CD4-positive, alpha-beta memory T cell (primary cell): ENCODE data around the gene MRPL21. TPM values are rescaled to one million over a fixed set of nuclear protein-coding genes. Genes with fewer than 3 reads are reported as not detected.

Source experiments
- CTCF ChIA-PET: fragments of 350-600 bp; sonication (Branson Sonifier 250); formaldehyde crosslinking; loops from one replicate; lab custom pipeline; 2021; ENCODE audit warnings: inconsistent platforms; ENCODE audit not compliant: partially characterized antibody; lab: Charles Lee
- POLR2A ChIA-PET: fragments of 350-600 bp; sonication (Branson Sonifier 250); formaldehyde crosslinking; loops from one replicate; lab custom pipeline; 2021; ENCODE audit not compliant: partially characterized antibody; lab: Charles Lee
- DNase-seq, 5 donors: peaks; one replicate each; pipeline versions ENCODE4 v3.0.0 to v3.0.0-alpha.2; 2020 to 2022; ENCODE audit warnings: mixed read lengths in 1 of 5
- H3K27ac ChIP-seq: one replicate; pipeline ENCODE4 v1.7.0; 2013; ENCODE audit warnings: low read depth, low read length
- H3K27me3 ChIP-seq: 2 replicates; pipeline ENCODE4 v1.7.0; 2013; ENCODE audit warnings: mild to moderate bottlenecking, low read length, moderate library complexity; ENCODE audit not compliant: insufficient read depth
- H3K36me3 ChIP-seq: 2 replicates; pipeline ENCODE4 v1.7.0; 2013; ENCODE audit warnings: mild to moderate bottlenecking, low read length, moderate library complexity; ENCODE audit not compliant: insufficient read depth
- H3K4me1 ChIP-seq: 2 replicates; pipeline ENCODE4 v1.7.0; 2013; ENCODE audit warnings: mild to moderate bottlenecking, low read length, moderate library complexity; ENCODE audit not compliant: insufficient read depth
- H3K4me3 ChIP-seq, 2 donors: one replicate each; pipeline ENCODE4 v1.7.0; 2013; ENCODE audit warnings: low read length in 2 of 2, mild to moderate bottlenecking in 1 of 2
- H3K9me3 ChIP-seq, 2 donors: one replicate each; pipeline ENCODE4 v1.7.0; 2013; ENCODE audit warnings: low read length in 2 of 2, control low read depth in 1 of 2; ENCODE audit not compliant: control insufficient read depth in 1 of 2
- H3K27ac Mint-ChIP-seq, 7 donors: one replicate each; pipeline ENCODE4 v1.8.0; 2020 to 2021; ENCODE audit warnings: mixed read lengths in 7 of 7, mild to moderate bottlenecking in 6 of 7, inconsistent platforms in 3 of 7, moderate library complexity in 3 of 7
- H3K27me3 Mint-ChIP-seq, 2 donors: one replicate each; pipeline ENCODE4 v1.8.0; 2020 to 2021; ENCODE audit warnings: mixed read lengths in 2 of 2
- H3K36me3 Mint-ChIP-seq, 2 donors: one replicate each; pipeline ENCODE4 v1.8.0; 2020 to 2021; ENCODE audit warnings: mixed read lengths in 2 of 2, inconsistent platforms in 1 of 2, mild to moderate bottlenecking in 1 of 2
- H3K4me1 Mint-ChIP-seq, 4 donors: one replicate each; pipeline ENCODE4 v1.8.0; 2020 to 2021; ENCODE audit warnings: mixed read lengths in 4 of 4, mild to moderate bottlenecking in 1 of 4
- H3K4me3 Mint-ChIP-seq, 8 donors: one replicate each; pipeline ENCODE4 v1.8.0; 2020 to 2021; ENCODE audit warnings: mixed read lengths in 8 of 8, mild to moderate bottlenecking in 7 of 8, moderate library complexity in 6 of 8, inconsistent platforms in 3 of 8
- H3K9me3 Mint-ChIP-seq, 8 donors: one replicate each; pipeline ENCODE4 v1.8.0; 2020 to 2021; ENCODE audit warnings: mixed read lengths in 8 of 8, mild to moderate bottlenecking in 5 of 8, inconsistent platforms in 3 of 8, moderate library complexity in 1 of 8
- intact Hi-C: fragments of 100-400 bp; cut with micrococcal nuclease; formaldehyde crosslinking; loops from one replicate; pipeline ENCODE4 v1.15.1; 2023
- polyA plus RNA-seq, 2 donors: library from polyadenylated mRNA; unstranded; fragments of 300-500 nt; fragmentation: Illumina TruSeq; gene quantifications; one replicate each; pipeline ENCODE4 v1.2.3, GENCODE V29; 2021
- total RNA-seq, 2 experiments: library from RNA; stranded (reverse); gene quantifications; one replicate each; pipeline ENCODE4 v1.2.3, GENCODE V29; 2021

MRPL21 gene
- 10 to 100 TPM; 36.2 to 37.3 TPM for total RNA-seq
- polyA plus RNA-seq = 100 to 1,000 TPM; 105 to 151 TPM

GRCh38 chr11:68903288-68904247 is at the start of gene MRPL21, which contains the start of gene IGHMBP2:
Gene MRPL21, minus strand, starts transcription at chr11:68903832. Its CDS starts 22 bp downstream, at chr11:68903810.
Gene IGHMBP2, plus strand, starts transcription at chr11:68903891. Its CDS starts 62 bp downstream, at chr11:68903953.
- peak within 1 kb of the TSS; percentile 94 to 97 (median 96) for H3K27ac Mint-ChIP-seq
- Histone ChIP-seq H3K27ac (peak within 1 kb of the TSS; percentile 86), H3K4me3 (peak within 1 kb of the TSS; percentile 48 to 90), H3K9me3 (no peaks in the 10 kb centered on the region), H3K4me1 (peaks cover 31% of the 10 kb centered on the region), H3K36me3 (peaks cover 25% of the 10 kb centered on the region), H3K27me3 (no peaks in the 10 kb centered on the region)
- CTCF ChIA-PET = no interaction called here
- POLR2A ChIA-PET = interaction anchor here (0.5 to 1.5 kb wide), 7 partner anchors 10 to 772 kb away, joined by 3 to 7 read pairs (median 3); partner anchors contain the start of genes LTO1 and TPCN2
- H3K9me3 Mint-ChIP-seq = no peaks in the 10 kb centered on the region
- H3K36me3 Mint-ChIP-seq = peaks cover 30 to 44% of the 10 kb centered on the region in 2 donors
- no peaks in the 10 kb centered on the region for H3K27me3 Mint-ChIP-seq
- H3K4me3 Mint-ChIP-seq = peak within 1 kb of the TSS; percentile 91 to 99 (median 97)
- DNase-seq = peak; percentile 79 to 85 (median 80)
- peaks cover 34 to 55% (median 44%) of the 10 kb centered on the region in 4 donors for H3K4me1 Mint-ChIP-seq
- intact Hi-C loops = loop anchor here (1.0 to 5.0 kb wide), 4 partner anchors 64 to 184 kb away; partner anchors contain the start of genes TESMIN and TPCN2

GRCh38 chr11:68950762-68951161 is 47.1 kb upstream of the MRPL21 start:
- Histone ChIP-seq H3K36me3 (no peaks in the 10 kb centered on the region), H3K9me3 (no peaks in the 10 kb centered on the region), H3K27me3 (no peaks in the 10 kb centered on the region), H3K27ac (no peak overlapping the region), H3K4me1 (no peaks in the 10 kb centered on the region), H3K4me3 (no peak overlapping the region)
- H3K27ac Mint-ChIP-seq = no peak overlapping the region
- intact Hi-C loops = no loop called here
- CTCF ChIA-PET = no interaction called here
- no peaks in the 10 kb centered on the region for H3K9me3 Mint-ChIP-seq
- no peak for DNase-seq
- peaks cover 4 to 5% (median 5%) of the 10 kb centered on the region in 4 donors for H3K4me1 Mint-ChIP-seq
- H3K27me3 Mint-ChIP-seq = no peaks in the 10 kb centered on the region
- H3K36me3 Mint-ChIP-seq = no peaks in the 10 kb centered on the region
- POLR2A ChIA-PET = interaction anchor here (1.8 kb wide), 1 partner anchor 12 kb away, joined by 4 read pairs; no protein-coding TSS in a partner anchor
- H3K4me3 Mint-ChIP-seq = no peak overlapping the region

GRCh38 chr11:68950270-68950669 is 46.6 kb upstream of the MRPL21 start:
- DNase-seq = no peak
- intact Hi-C loops = no loop called here
- H3K36me3 Mint-ChIP-seq = no peaks in the 10 kb centered on the region
- H3K4me1 Mint-ChIP-seq = peaks cover 2% of the 10 kb centered on the region in 4 donors
- H3K27ac ChIP-seq = no peak overlapping the region
- ChIA-PET POLR2A (interaction anchor here (1.8 kb wide), 1 partner anchor 12 kb away, joined by 4 read pairs; no protein-coding TSS in a partner anchor), CTCF (interaction anchor here (1.4 kb wide), 1 partner anchor 17 kb away, joined by 3 read pairs; no protein-coding TSS in a partner anchor)
- H3K4me3 ChIP-seq = no peak overlapping the region
- no peaks in the 10 kb centered on the region for H3K9me3 ChIP-seq
- no peaks in the 10 kb centered on the region for H3K27me3 ChIP-seq
- no peak overlapping the region for H3K4me3 Mint-ChIP-seq
- no peaks in the 10 kb centered on the region for H3K9me3 Mint-ChIP-seq
- H3K36me3 ChIP-seq = no peaks in the 10 kb centered on the region
- H3K4me1 ChIP-seq = no peaks in the 10 kb centered on the region
- no peak overlapping the region for H3K27ac Mint-ChIP-seq
- H3K27me3 Mint-ChIP-seq = no peaks in the 10 kb centered on the region

- H3K4me3 ChIP-seq = no peak overlapping the region
- H3K27ac Mint-ChIP-seq = peak overlapping the region in 1 of 7 donors; percentile 5
- no peak overlapping the region for H3K27ac ChIP-seq
- intact Hi-C loops = no loop called here
- peaks cover 0 to 2% (median 0%) of the 10 kb centered on the region in 4 donors for H3K4me1 Mint-ChIP-seq
- H3K36me3 Mint-ChIP-seq = no peaks in the 10 kb centered on the region
- ChIA-PET CTCF (interaction anchor here (1.4 kb wide), 1 partner anchor 18 kb away, joined by 3 read pairs; no protein-coding TSS in a partner anchor), POLR2A (interaction anchor here (0.5 kb wide), 1 partner anchor 149 kb away, joined by 3 read pairs; no protein-coding TSS in a partner anchor)
- no peaks in the 10 kb centered on the region for H3K4me1 ChIP-seq
- no peak for DNase-seq
- H3K9me3 Mint-ChIP-seq = no peaks in the 10 kb centered on the region
- H3K9me3 ChIP-seq = no peaks in the 10 kb centered on the region
- H3K27me3 ChIP-seq = no peaks in the 10 kb centered on the region
- no peaks in the 10 kb centered on the region for H3K27me3 Mint-ChIP-seq
- no peak overlapping the region for H3K4me3 Mint-ChIP-seq
- no peaks in the 10 kb centered on the region for H3K36me3 ChIP-seq
Observed at GRCh38 chr11:68948935-68949334, 45.3 kb upstream of the MRPL21 start.

GRCh38 chr11:68948496-68948895 is 44.9 kb upstream of the MRPL21 start:
- intact Hi-C loops = no loop called here
- peaks cover 0 to 2% (median 0%) of the 10 kb centered on the region in 4 donors for H3K4me1 Mint-ChIP-seq
- no peaks in the 10 kb centered on the region for H3K36me3 ChIP-seq
- CTCF ChIA-PET = no interaction called here
- H3K27ac Mint-ChIP-seq = peak overlapping the region in 1 of 7 donors; percentile 5
- H3K4me3 Mint-ChIP-seq = no peak overlapping the region
- H3K9me3 ChIP-seq = no peaks in the 10 kb centered on the region
- no peaks in the 10 kb centered on the region for H3K27me3 ChIP-seq
- POLR2A ChIA-PET = no interaction called here
- DNase-seq = no peak
- no peaks in the 10 kb centered on the region for H3K27me3 Mint-ChIP-seq
- H3K36me3 Mint-ChIP-seq = no peaks in the 10 kb centered on the region
- H3K4me3 ChIP-seq = no peak overlapping the region
- H3K4me1 ChIP-seq = no peaks in the 10 kb centered on the region
- H3K27ac ChIP-seq = no peak overlapping the region
- no peaks in the 10 kb centered on the region for H3K9me3 Mint-ChIP-seq

GRCh38 chr11:68947151-68947550 is 43.5 kb upstream of the MRPL21 start:
- intact Hi-C loops = no loop called here
- CTCF ChIA-PET = no interaction called here
- Mint-ChIP-seq H3K27ac (no peak overlapping the region), H3K4me1 (peaks cover 0 to 2% (median 0%) of the 10 kb centered on the region in 4 donors), H3K27me3 (no peaks in the 10 kb centered on the region), H3K9me3 (no peaks in the 10 kb centered on the region), H3K36me3 (no peaks in the 10 kb centered on the region), H3K4me3 (no peak overlapping the region)
- no peaks in the 10 kb centered on the region for H3K36me3 ChIP-seq
- no peaks in the 10 kb centered on the region for H3K4me1 ChIP-seq
- no peaks in the 10 kb centered on the region for H3K9me3 ChIP-seq
- no peak overlapping the region for H3K4me3 ChIP-seq
- H3K27ac ChIP-seq = no peak overlapping the region
- no peaks in the 10 kb centered on the region for H3K27me3 ChIP-seq
- POLR2A ChIA-PET = no interaction called here
- no peak for DNase-seq
